Esophagus muscularis mucosa (tissue), 4 donors: Measurements from ENCODE around the gene SEMG2.

Source experiments
- EP300 ChIP-seq: sonication (generic); formaldehyde crosslinking; IDR thresholded peaks from one replicate; pipeline ENCODE4 v1.6.1; 2017; ENCODE audit warnings: antibody characterized with exemption
- POLR2A ChIP-seq: fragments of 450-650 bp; IDR thresholded peaks from one replicate; pipeline ENCODE4 v1.6.1; 2017; ENCODE audit warnings: antibody characterized with exemption, moderate library complexity, mild to moderate bottlenecking, low read depth
- POLR2AphosphoS5 ChIP-seq, 2 donors: sonication (generic); formaldehyde crosslinking; IDR thresholded peaks; one replicate each; pipeline ENCODE4 v1.6.1; 2017; ENCODE audit warnings: antibody characterized with exemption in 2 of 2
- TF ChIP-seq, protein P1 (sequence below), 3 experiments: fragments of 200-600 bp in 2 of 3; fragments of 450-650 bp in 1 of 3; sonication (generic) in 2 of 3; IDR thresholded peaks; one replicate each; pipeline ENCODE4 v1.5.1; 2017 to 2019; ENCODE audit warnings: antibody characterized with exemption in 3 of 3, mild to moderate bottlenecking in 2 of 3, moderate library complexity in 1 of 3

DNA sequence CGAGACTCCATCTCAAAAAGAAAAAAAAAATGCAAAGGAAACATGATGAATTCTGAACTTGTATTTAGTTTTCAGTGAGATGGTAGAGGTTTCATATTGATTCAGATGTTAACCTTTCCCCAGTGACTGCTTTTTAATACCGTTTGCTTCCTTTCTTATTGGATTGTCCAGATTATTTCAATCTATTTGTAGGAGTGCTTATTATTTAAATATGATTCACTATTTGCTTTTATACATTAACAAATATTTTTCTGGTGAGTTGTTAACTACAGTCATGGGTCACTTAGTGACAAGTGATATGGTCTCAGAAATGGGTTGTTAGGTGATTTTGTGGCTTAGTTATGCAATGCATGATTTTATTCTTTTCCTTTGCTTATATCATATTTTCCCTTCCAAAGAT, 38.1 kb upstream of the SEMG2 start:
- TF ChIP-seq, protein P1, sequence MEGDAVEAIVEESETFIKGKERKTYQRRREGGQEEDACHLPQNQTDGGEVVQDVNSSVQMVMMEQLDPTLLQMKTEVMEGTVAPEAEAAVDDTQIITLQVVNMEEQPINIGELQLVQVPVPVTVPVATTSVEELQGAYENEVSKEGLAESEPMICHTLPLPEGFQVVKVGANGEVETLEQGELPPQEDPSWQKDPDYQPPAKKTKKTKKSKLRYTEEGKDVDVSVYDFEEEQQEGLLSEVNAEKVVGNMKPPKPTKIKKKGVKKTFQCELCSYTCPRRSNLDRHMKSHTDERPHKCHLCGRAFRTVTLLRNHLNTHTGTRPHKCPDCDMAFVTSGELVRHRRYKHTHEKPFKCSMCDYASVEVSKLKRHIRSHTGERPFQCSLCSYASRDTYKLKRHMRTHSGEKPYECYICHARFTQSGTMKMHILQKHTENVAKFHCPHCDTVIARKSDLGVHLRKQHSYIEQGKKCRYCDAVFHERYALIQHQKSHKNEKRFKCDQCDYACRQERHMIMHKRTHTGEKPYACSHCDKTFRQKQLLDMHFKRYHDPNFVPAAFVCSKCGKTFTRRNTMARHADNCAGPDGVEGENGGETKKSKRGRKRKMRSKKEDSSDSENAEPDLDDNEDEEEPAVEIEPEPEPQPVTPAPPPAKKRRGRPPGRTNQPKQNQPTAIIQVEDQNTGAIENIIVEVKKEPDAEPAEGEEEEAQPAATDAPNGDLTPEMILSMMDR (IDR thresholded peaks at IDR 0.05): no peak
- TF ChIP-seq POLR2AphosphoS5 (IDR thresholded peaks at IDR 0.05) (no peak), POLR2A (no peak), EP300 (no peak)
